Measurements from ENCODE around the gene ACBD4. TPM values are rescaled to one million over a fixed set of nuclear protein-coding genes. Genes with fewer than 3 reads are reported as not detected.

ACBD4 gene
- total RNA-seq, 2 experiments from 2014 or later, result 24.8 to 26.3 TPM

DNA sequence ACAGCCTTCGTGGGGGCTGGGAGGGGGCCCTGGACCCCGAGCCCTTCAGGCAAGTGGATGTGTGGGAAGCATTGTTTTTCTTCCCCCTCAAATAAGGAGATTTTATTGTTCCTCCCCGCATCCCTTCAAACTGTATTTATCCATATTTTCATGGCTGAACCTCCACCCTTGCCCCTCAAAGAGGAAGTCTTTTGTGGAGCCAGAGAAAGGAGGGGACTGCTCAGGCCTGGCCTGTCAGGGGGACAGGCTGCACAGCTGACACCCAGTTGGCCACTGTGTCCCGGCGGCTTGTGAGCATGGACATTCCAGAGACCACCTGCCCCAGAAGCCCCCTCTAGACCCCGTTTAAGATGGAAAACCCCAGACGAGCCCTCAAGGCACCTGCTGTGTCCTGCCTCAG lies 42.1 kb downstream of the ACBD4 start:
- no peak for DNase-seq
- Histone ChIP-seq H3K9me3 (ENCODE audit: control insufficient read depth in 1 of 2, insufficient read depth in 1 of 2, low read length in 2 of 2) (no peaks in the 10 kb centered on the region), H3K27ac (ENCODE audit: low read depth in 1 of 2, low read length in 2 of 2) (no peak overlapping the region), H3K4me1 (ENCODE audit: insufficient read depth, low read length) (peaks cover 8% of the 10 kb centered on the region), H3K27me3 (ENCODE audit: control insufficient read depth in 1 of 2, insufficient read depth in 2 of 2, low read length in 2 of 2) (no peaks in the 10 kb centered on the region), H3K36me3 (ENCODE audit: insufficient read depth, low read length) (no peaks in the 10 kb centered on the region), H3K4me3 (ENCODE audit: low read length) (no peak overlapping the region)
- intact Hi-C loops (cut with DNase I, micrococcal nuclease), result no loop called here
- no peaks in the 10 kb centered on the region for H3K36me3 Mint-ChIP-seq (ENCODE audit: low read depth)
- H3K9me3 Mint-ChIP-seq, result no peaks in the 10 kb centered on the region
- H3K4me1 Mint-ChIP-seq (ENCODE audit: low read depth), result peaks cover 7% of the 10 kb centered on the region
- no peak for ATAC-seq (ENCODE audit: poor library complexity)
- H3K4me3 Mint-ChIP-seq, result no peak overlapping the region
- CTCF ChIA-PET, result interaction anchor here (1.1 kb wide), 1 partner anchor 26 kb away, joined by 5 read pairs; no protein-coding TSS in a partner anchor
- TF ChIP-seq, protein P1, sequence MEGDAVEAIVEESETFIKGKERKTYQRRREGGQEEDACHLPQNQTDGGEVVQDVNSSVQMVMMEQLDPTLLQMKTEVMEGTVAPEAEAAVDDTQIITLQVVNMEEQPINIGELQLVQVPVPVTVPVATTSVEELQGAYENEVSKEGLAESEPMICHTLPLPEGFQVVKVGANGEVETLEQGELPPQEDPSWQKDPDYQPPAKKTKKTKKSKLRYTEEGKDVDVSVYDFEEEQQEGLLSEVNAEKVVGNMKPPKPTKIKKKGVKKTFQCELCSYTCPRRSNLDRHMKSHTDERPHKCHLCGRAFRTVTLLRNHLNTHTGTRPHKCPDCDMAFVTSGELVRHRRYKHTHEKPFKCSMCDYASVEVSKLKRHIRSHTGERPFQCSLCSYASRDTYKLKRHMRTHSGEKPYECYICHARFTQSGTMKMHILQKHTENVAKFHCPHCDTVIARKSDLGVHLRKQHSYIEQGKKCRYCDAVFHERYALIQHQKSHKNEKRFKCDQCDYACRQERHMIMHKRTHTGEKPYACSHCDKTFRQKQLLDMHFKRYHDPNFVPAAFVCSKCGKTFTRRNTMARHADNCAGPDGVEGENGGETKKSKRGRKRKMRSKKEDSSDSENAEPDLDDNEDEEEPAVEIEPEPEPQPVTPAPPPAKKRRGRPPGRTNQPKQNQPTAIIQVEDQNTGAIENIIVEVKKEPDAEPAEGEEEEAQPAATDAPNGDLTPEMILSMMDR (IDR thresholded peaks at IDR 0.05), result no peak
- no peaks in the 10 kb centered on the region for H3K27me3 Mint-ChIP-seq
- no peak overlapping the region for H3K27ac Mint-ChIP-seq
- POLR2A ChIA-PET, result no interaction called here

GRCh38 chr17:45184144-45184543 lies 48.7 kb downstream of the ACBD4 start:
- no peaks in the 10 kb centered on the region for H3K4me1 Mint-ChIP-seq (ENCODE audit: low read depth)
- no peaks in the 10 kb centered on the region for H3K27me3 ChIP-seq (ENCODE audit: control insufficient read depth in 1 of 2, insufficient read depth in 2 of 2, low read length in 2 of 2)
- no peaks in the 10 kb centered on the region for H3K27me3 Mint-ChIP-seq
- no peak overlapping the region for H3K27ac Mint-ChIP-seq
- no peaks in the 10 kb centered on the region for H3K36me3 Mint-ChIP-seq (ENCODE audit: low read depth)
- POLR2A ChIA-PET, result interaction anchor here (1.6 kb wide), 1 partner anchor 34 kb away, joined by 6 read pairs; no protein-coding TSS in a partner anchor
- H3K36me3 ChIP-seq (ENCODE audit: insufficient read depth, low read length), result no peaks in the 10 kb centered on the region
- CTCF ChIA-PET, result interaction anchor here (2.7 kb wide), 1 partner anchor 49 kb away, joined by 11 read pairs; the partner anchor contains the start of gene ACBD4
- no peak overlapping the region for H3K27ac ChIP-seq (ENCODE audit: low read depth in 1 of 2, low read length in 2 of 2)
- no peaks in the 10 kb centered on the region for H3K9me3 ChIP-seq (ENCODE audit: control insufficient read depth in 1 of 2, insufficient read depth in 1 of 2, low read length in 2 of 2)
- TF ChIP-seq, protein P1 (IDR thresholded peaks at IDR 0.05), result no peak
- DNase-seq, result no peak
- no peak overlapping the region for H3K4me3 Mint-ChIP-seq
- intact Hi-C loops (cut with DNase I, micrococcal nuclease), result no loop called here
- no peaks in the 10 kb centered on the region for H3K9me3 Mint-ChIP-seq
- H3K4me1 ChIP-seq (ENCODE audit: insufficient read depth, low read length), result no peaks in the 10 kb centered on the region
- ATAC-seq (ENCODE audit: poor library complexity), result no peak
- H3K4me3 ChIP-seq (ENCODE audit: low read length), result no peak overlapping the region

GRCh38 chr17:45186801-45187354 lies 51.4 kb downstream of the ACBD4 start:
- Histone ChIP-seq H3K27me3 (ENCODE audit: control insufficient read depth in 1 of 2, insufficient read depth in 2 of 2, low read length in 2 of 2) (no peaks in the 10 kb centered on the region), H3K27ac (ENCODE audit: low read depth in 1 of 2, low read length in 2 of 2) (no peak overlapping the region), H3K4me3 (ENCODE audit: low read length) (no peak overlapping the region), H3K9me3 (ENCODE audit: control insufficient read depth in 1 of 2, insufficient read depth in 1 of 2, low read length in 2 of 2) (no peaks in the 10 kb centered on the region), H3K36me3 (ENCODE audit: insufficient read depth, low read length) (no peaks in the 10 kb centered on the region), H3K4me1 (ENCODE audit: insufficient read depth, low read length) (no peaks in the 10 kb centered on the region)
- H3K9me3 Mint-ChIP-seq, result no peaks in the 10 kb centered on the region
- no peaks in the 10 kb centered on the region for H3K4me1 Mint-ChIP-seq (ENCODE audit: low read depth)
- DNase-seq (no peak), ATAC-seq (ENCODE audit: poor library complexity) (no peak)
- TF ChIP-seq, protein P1 (IDR thresholded peaks at IDR 0.05), result no peak
- intact Hi-C loops (cut with DNase I, micrococcal nuclease), result no loop called here
- no peak overlapping the region for H3K4me3 Mint-ChIP-seq
- no peak overlapping the region for H3K27ac Mint-ChIP-seq
- H3K27me3 Mint-ChIP-seq, result no peaks in the 10 kb centered on the region
- POLR2A ChIA-PET, result no interaction called here
- H3K36me3 Mint-ChIP-seq (ENCODE audit: low read depth), result no peaks in the 10 kb centered on the region
- CTCF ChIA-PET, result no interaction called here

Data from CD4-positive, alpha-beta T cell (primary cell).